ENCODE data around the gene ALOX5AP.

- TF ChIP-seq PATZ1 (CRISPR knock-in tag; IDR thresholded peaks at IDR 0.05; ENCODE audit: borderline replicate concordance), result no peak
- TF ChIP-seq CREB5 (CRISPR knock-in tag; IDR thresholded peaks at IDR 0.05; ENCODE audit: low read depth), result no peak
- TF ChIP-seq ISL1 (CRISPR knock-in tag; IDR thresholded peaks at IDR 0.05), result no peak
These were observed 75.5 kb downstream of the ALOX5AP start for GRCh38 chr13:30810801-30811200.

Measured in SK-N-SH treated with all-trans-retinoic acid at 6 μM for 48 hours (cell line).